HL-60 (cell line): ENCODE data around the gene ANKRD33B.

Experiments used
- GABPA ChIP-seq: IDR thresholded peaks from 2 replicates; pipeline ENCODE4 v1.6.1; 2012; ENCODE audit warnings: low read depth
- POLR2AphosphoS5 ChIP-seq: IDR thresholded peaks from 2 replicates; pipeline ENCODE4 v1.6.1; 2012; ENCODE audit warnings: low read depth
- TF ChIP-seq, protein P1 (sequence below): IDR thresholded peaks from one replicate; pipeline ENCODE4 v1.5.1; 2011; ENCODE audit warnings: low read length, control low read depth, inconsistent platforms; ENCODE audit not compliant: insufficient read depth
- TF ChIP-seq, protein P2 (sequence below): IDR thresholded peaks from 2 replicates; pipeline ENCODE4 v1.6.1; 2012; ENCODE audit warnings: low read depth; ENCODE audit not compliant: insufficient replicate concordance

DNA sequence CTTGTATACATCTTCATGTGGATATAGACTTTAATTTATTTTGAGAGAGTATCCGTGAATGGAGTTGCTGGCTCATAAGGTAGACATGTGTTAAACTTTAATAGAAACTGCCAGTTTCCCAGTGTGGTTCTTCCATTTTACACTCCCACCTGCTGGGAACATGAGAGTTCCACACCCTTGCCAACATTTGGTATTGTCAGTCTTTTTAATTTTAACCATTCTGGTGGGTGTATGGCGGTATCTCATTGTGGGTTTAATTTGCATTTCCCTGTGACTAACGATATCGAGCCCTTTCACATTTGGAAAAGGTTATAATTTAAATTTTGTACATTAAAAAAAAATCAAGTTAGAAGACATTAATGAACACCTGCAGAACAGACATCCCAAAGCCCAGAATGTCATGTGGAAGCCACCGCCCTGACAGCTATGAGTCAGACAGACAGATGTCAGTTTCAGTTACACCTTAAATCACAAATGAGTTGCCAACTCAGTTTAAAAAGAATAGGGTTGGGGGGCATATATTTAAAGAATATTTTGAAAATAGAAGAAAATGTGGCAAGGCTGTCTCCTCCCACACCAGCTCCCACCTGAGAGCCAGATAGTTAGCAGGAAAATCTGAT lies 36.9 kb downstream of the ANKRD33B start:
- TF ChIP-seq, protein P1, sequence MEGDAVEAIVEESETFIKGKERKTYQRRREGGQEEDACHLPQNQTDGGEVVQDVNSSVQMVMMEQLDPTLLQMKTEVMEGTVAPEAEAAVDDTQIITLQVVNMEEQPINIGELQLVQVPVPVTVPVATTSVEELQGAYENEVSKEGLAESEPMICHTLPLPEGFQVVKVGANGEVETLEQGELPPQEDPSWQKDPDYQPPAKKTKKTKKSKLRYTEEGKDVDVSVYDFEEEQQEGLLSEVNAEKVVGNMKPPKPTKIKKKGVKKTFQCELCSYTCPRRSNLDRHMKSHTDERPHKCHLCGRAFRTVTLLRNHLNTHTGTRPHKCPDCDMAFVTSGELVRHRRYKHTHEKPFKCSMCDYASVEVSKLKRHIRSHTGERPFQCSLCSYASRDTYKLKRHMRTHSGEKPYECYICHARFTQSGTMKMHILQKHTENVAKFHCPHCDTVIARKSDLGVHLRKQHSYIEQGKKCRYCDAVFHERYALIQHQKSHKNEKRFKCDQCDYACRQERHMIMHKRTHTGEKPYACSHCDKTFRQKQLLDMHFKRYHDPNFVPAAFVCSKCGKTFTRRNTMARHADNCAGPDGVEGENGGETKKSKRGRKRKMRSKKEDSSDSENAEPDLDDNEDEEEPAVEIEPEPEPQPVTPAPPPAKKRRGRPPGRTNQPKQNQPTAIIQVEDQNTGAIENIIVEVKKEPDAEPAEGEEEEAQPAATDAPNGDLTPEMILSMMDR: no peak
- no peak for TF ChIP-seq POLR2AphosphoS5
- TF ChIP-seq GABPA: no peak
- TF ChIP-seq, protein P2, sequence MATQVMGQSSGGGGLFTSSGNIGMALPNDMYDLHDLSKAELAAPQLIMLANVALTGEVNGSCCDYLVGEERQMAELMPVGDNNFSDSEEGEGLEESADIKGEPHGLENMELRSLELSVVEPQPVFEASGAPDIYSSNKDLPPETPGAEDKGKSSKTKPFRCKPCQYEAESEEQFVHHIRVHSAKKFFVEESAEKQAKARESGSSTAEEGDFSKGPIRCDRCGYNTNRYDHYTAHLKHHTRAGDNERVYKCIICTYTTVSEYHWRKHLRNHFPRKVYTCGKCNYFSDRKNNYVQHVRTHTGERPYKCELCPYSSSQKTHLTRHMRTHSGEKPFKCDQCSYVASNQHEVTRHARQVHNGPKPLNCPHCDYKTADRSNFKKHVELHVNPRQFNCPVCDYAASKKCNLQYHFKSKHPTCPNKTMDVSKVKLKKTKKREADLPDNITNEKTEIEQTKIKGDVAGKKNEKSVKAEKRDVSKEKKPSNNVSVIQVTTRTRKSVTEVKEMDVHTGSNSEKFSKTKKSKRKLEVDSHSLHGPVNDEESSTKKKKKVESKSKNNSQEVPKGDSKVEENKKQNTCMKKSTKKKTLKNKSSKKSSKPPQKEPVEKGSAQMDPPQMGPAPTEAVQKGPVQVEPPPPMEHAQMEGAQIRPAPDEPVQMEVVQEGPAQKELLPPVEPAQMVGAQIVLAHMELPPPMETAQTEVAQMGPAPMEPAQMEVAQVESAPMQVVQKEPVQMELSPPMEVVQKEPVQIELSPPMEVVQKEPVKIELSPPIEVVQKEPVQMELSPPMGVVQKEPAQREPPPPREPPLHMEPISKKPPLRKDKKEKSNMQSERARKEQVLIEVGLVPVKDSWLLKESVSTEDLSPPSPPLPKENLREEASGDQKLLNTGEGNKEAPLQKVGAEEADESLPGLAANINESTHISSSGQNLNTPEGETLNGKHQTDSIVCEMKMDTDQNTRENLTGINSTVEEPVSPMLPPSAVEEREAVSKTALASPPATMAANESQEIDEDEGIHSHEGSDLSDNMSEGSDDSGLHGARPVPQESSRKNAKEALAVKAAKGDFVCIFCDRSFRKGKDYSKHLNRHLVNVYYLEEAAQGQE: no peak
